H1 (cell line): ENCODE data around the gene USP7. TPM values are rescaled to one million over a fixed set of nuclear protein-coding genes. Genes with fewer than 3 reads are reported as not detected.

ENCODE experiments used
- BCL11A ChIP-seq, 2 experiments: IDR thresholded peaks; one replicate each; pipeline ENCODE4 v1.6.1; 2011; ENCODE audit warnings: low read depth in 2 of 2, low read length in 2 of 2, mild to moderate bottlenecking in 2 of 2
- CHD1 ChIP-seq: IDR thresholded peaks from 2 replicates; pipeline ENCODE4 v1.6.1; 2012; ENCODE audit warnings: low read depth, low read length, improper control_type of control experiment
- CTCF ChIP-seq, 3 experiments: IDR thresholded peaks; 1 replicate in 2 of 3; 2 replicates in 1 of 3; pipeline versions ENCODE4 v1.5.1 to v1.6.1; 2011; ENCODE audit warnings: low read length in 3 of 3, mild to moderate bottlenecking in 3 of 3, inconsistent platforms in 2 of 3, low read depth in 1 of 3, moderate library complexity in 1 of 3; ENCODE audit not compliant: insufficient read depth in 1 of 3; ENCODE audit errors: control extremely low read depth in 1 of 3
- JUND ChIP-seq: IDR thresholded peaks from 2 replicates; pipeline ENCODE4 v1.6.1; 2011; ENCODE audit warnings: mild to moderate bottlenecking, improper control_type of control experiment, low read length
- MAX ChIP-seq: IDR thresholded peaks from 2 replicates; pipeline ENCODE4 v1.6.1; 2012; ENCODE audit warnings: inconsistent platforms
- NANOG ChIP-seq: IDR thresholded peaks from 2 replicates; pipeline ENCODE4 v1.6.1; 2011; ENCODE audit warnings: low read length, low read depth, mild to moderate bottlenecking, inconsistent platforms; ENCODE audit not compliant: insufficient read depth, poor library complexity, severe bottlenecking
- PHF8 ChIP-seq: fragments of 200-600 bp; sonication (generic); conservative IDR thresholded peaks from 2 replicates; pipeline ENCODE4 v1.7.1; 2012; ENCODE audit warnings: low read depth, mild to moderate bottlenecking, inconsistent platforms, low read length, moderate library complexity
- RXRA ChIP-seq: IDR thresholded peaks from 2 replicates; pipeline ENCODE4 v1.6.1; 2011; ENCODE audit warnings: low read depth, mild to moderate bottlenecking, low read length, moderate library complexity; ENCODE audit not compliant: insufficient read depth
- YY1 ChIP-seq: IDR thresholded peaks from 2 replicates; pipeline ENCODE4 v1.6.1; 2011; ENCODE audit warnings: low read depth, mild to moderate bottlenecking, low read length
- polyA plus RNA-seq, 7 experiments: library from polyadenylated mRNA; depleted of rRNA in 3 of 7; stranded (reverse) in 5 of 7; unstranded in 2 of 7; fragments of >200 nt in 5 of 7; fragments of 200-250 nt in 2 of 7; gene quantifications; 1 replicate in 5 of 7; 2 replicates in 1 of 7; 4 replicates in 1 of 7; pipeline versions ENCODE4 v1.2.1 to v1.2.3, GENCODE V29; 2011 to 2013; ENCODE audit warnings: missing spikeins in 2 of 7, mixed read lengths in 2 of 7
- total RNA-seq: library from RNA; stranded (reverse); fragmentation: NEBNext Ultra II Directional; extraction: Animal tissue kit (Norgen Biotek cat#: 25700); gene quantifications from 2 replicates; pipeline ENCODE4 v1.2.1, GENCODE V29; 2021

USP7 gene
- total and polyA plus RNA-seq, 2 of the 8 experiments (the other 6 are each of a cell fraction or from before 2014, with no cell fraction given) = 21.3 to 211 TPM

- TF ChIP-seq CTCF (IDR thresholded peaks at IDR 0.05; ENCODE audit: control extremely low read depth in 1 of 3, insufficient read depth in 1 of 3, low read depth in 1 of 3, low read length in 3 of 3) (no peak), MAX (no peak), RXRA (no peak), PHF8 (no peak), NANOG (no peak), BCL11A (IDR thresholded peaks at IDR 0.05; ENCODE audit: low read depth in 2 of 2, low read length in 2 of 2) (no peak), CHD1 (no peak), YY1 (no peak), JUND (no peak)
Observed at GRCh38 chr16:9003763-9004162, 40.1 kb upstream of the USP7 start (continued).
